Upper lobe of right lung (tissue), 1 donor: ENCODE data around the gene GALNT17. TPM values are rescaled to one million over a fixed set of nuclear protein-coding genes. Genes with fewer than 3 reads are reported as not detected.

Experiments used
- ATAC-seq: fragments of 200-7000 bp; cut with Tn5 transposase; one replicate; pipeline ENCODE4 v1.9.1; 2020; ENCODE audit warnings: mild to moderate bottlenecking, moderate library complexity
- DNase-seq: peaks from one replicate; pipeline ENCODE4 v3.0.0-alpha.2; 2020
- H3K27ac ChIP-seq: fragments of 200-600 bp; one replicate; pipeline ENCODE4 v1.8.0; 2022
- H3K27me3 ChIP-seq: fragments of 200-600 bp; one replicate; pipeline ENCODE4 v1.8.0; 2022; ENCODE audit warnings: mild to moderate bottlenecking
- H3K36me3 ChIP-seq: fragments of 200-600 bp; one replicate; pipeline ENCODE4 v1.8.0; 2022
- H3K4me1 ChIP-seq: fragments of 200-600 bp; one replicate; pipeline ENCODE4 v1.8.0; 2022
- H3K4me3 ChIP-seq: fragments of 200-600 bp; one replicate; pipeline ENCODE4 v1.8.0; 2022; ENCODE audit warnings: mild to moderate bottlenecking
- H3K9me3 ChIP-seq: fragments of 200-600 bp; one replicate; pipeline ENCODE4 v1.8.0; 2022
- intact Hi-C: fragments of 100-400 bp; cut with DNase I; formaldehyde crosslinking; loops from one replicate; pipeline ENCODE4 v1.11.0; 2022
- microRNA-seq: library from miRNA; unstranded; fragments of <30 nt; microRNA quantifications from one replicate; pipeline ENCODE4 v1.2.0, GENCODE V29; 2020; ENCODE audit warnings: borderline microRNAs expressed
- total RNA-seq: library from RNA; stranded (reverse); fragmentation: NEBNext Ultra II Directional; extraction: Animal tissue kit (Norgen Biotek cat#: 25700); gene quantifications from one replicate; pipeline ENCODE4 v1.2.1, GENCODE V29; 2021
- TF ChIP-seq, protein P1 (sequence below): fragments of 200-600 bp; IDR thresholded peaks from one replicate; pipeline ENCODE4 v1.8.0; 2022; ENCODE audit warnings: antibody characterized with exemption
- donor health status: DM: no; HTN: yes; CAD: no; lungs with severe emphysema.

The GALNT17 gene
- total RNA-seq, 1 donor from 2014 or later = 7.1 TPM

- Histone ChIP-seq H3K36me3 (no peaks in the 10 kb centered on the region), H3K9me3 (no peaks in the 10 kb centered on the region), H3K27me3 (peaks cover 35% of the 10 kb centered on the region), H3K4me1 (no peaks in the 10 kb centered on the region), H3K4me3 (no peak overlapping the region), H3K27ac (no peak overlapping the region)
- TF ChIP-seq, protein P1, sequence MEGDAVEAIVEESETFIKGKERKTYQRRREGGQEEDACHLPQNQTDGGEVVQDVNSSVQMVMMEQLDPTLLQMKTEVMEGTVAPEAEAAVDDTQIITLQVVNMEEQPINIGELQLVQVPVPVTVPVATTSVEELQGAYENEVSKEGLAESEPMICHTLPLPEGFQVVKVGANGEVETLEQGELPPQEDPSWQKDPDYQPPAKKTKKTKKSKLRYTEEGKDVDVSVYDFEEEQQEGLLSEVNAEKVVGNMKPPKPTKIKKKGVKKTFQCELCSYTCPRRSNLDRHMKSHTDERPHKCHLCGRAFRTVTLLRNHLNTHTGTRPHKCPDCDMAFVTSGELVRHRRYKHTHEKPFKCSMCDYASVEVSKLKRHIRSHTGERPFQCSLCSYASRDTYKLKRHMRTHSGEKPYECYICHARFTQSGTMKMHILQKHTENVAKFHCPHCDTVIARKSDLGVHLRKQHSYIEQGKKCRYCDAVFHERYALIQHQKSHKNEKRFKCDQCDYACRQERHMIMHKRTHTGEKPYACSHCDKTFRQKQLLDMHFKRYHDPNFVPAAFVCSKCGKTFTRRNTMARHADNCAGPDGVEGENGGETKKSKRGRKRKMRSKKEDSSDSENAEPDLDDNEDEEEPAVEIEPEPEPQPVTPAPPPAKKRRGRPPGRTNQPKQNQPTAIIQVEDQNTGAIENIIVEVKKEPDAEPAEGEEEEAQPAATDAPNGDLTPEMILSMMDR = no peak
- DNase-seq (no peak), ATAC-seq (no peak)
- intact Hi-C loops = no loop called here
Observed at GRCh38 chr7:71754828-71755227, 622.9 kb downstream of the GALNT17 start.

- Histone ChIP-seq H3K4me3 (no peak overlapping the region), H3K4me1 (no peaks in the 10 kb centered on the region), H3K9me3 (peaks cover 6% of the 10 kb centered on the region), H3K27ac (no peak overlapping the region), H3K27me3 (no peaks in the 10 kb centered on the region), H3K36me3 (no peaks in the 10 kb centered on the region)
- intact Hi-C loops = no loop called here
- DNase-seq (no peak), ATAC-seq (no peak)
- TF ChIP-seq, protein P1 = no peak
Observed at GRCh38 chr7:71761336-71761735, 629.4 kb downstream of the GALNT17 start.

Small RNA genes within 50 kb of the gene (microRNA-seq; reads per million reads assigned to microRNA genes)
- gene MIR3914-1 (not detected), gene MIR3914-2 (not detected)
